Fibroblast of skin of abdomen (primary cell): ENCODE measurements around the gene THAP4.
A peak's percentile ranks its signal among the peaks of the same experiment; 100 is the strongest.

Experiments used
- DNase-seq: peaks from one replicate; pipeline ENCODE4 v3.0.0-alpha.2; 2013

The THAP4 gene

GRCh38 chr2:241562269-241562891, 74.6 kb downstream of the THAP4 start:
- no peak for DNase-seq

- peak; percentile 72 for DNase-seq
Measured at GRCh38 chr2:241561832-241562231, 75.1 kb downstream of the THAP4 start.

GRCh38 chr2:241560883-241561474, 76.0 kb downstream of the THAP4 start:
- no peak for DNase-seq

- DNase-seq = no peak
Measured at GRCh38 chr2:241560162-241560882, 76.6 kb downstream of the THAP4 start.

GRCh38 chr2:241559323-241560161, 77.4 kb downstream of the THAP4 start:
- DNase-seq = peak; percentile 30

- peak; percentile 75 for DNase-seq
Measured at GRCh38 chr2:241558532-241559322, 78.2 kb downstream of the THAP4 start, which contains the start of gene BOK. BOK (plus strand) TSS chr2:241558745; CDS start chr2:241559484, 739 bp downstream.

- DNase-seq = no peak
Measured at GRCh38 chr2:241556746-241557145, 80.2 kb downstream of the THAP4 start.

- no peak for DNase-seq
Measured at GRCh38 chr2:241555711-241556110, 81.2 kb downstream of the THAP4 start.

GRCh38 chr2:241554610-241555322, 82.2 kb downstream of the THAP4 start:
- no peak for DNase-seq

GRCh38 chr2:241553981-241554380, 83.0 kb downstream of the THAP4 start:
- no peak for DNase-seq

GRCh38 chr2:241553512-241553830, 83.5 kb downstream of the THAP4 start:
- no peak for DNase-seq

- DNase-seq = no peak
Measured at GRCh38 chr2:241551998-241552737, 84.8 kb downstream of the THAP4 start.

- no peak for DNase-seq
Measured at GRCh38 chr2:241551599-241551997, 85.4 kb downstream of the THAP4 start.

GRCh38 chr2:241550616-241551580, 86.1 kb downstream of the THAP4 start:
- DNase-seq = no peak

GRCh38 chr2:241548451-241548835, 88.5 kb downstream of the THAP4 start:
- no peak for DNase-seq

- DNase-seq = peak; percentile 25
Measured at GRCh38 chr2:241547781-241548450, 89.0 kb downstream of the THAP4 start.

GRCh38 chr2:241546771-241547498, 90.0 kb downstream of the THAP4 start:
- DNase-seq = peak; percentile 98
